ENCODE data around the gene FRMD4A. TPM values are rescaled to one million over a fixed set of nuclear protein-coding genes. Genes with fewer than 3 reads are reported as not detected.

The FRMD4A gene
- total RNA-seq, 4 donors from 2014 or later: 27.5 to 40.4 (median 33.0) TPM

DNA sequence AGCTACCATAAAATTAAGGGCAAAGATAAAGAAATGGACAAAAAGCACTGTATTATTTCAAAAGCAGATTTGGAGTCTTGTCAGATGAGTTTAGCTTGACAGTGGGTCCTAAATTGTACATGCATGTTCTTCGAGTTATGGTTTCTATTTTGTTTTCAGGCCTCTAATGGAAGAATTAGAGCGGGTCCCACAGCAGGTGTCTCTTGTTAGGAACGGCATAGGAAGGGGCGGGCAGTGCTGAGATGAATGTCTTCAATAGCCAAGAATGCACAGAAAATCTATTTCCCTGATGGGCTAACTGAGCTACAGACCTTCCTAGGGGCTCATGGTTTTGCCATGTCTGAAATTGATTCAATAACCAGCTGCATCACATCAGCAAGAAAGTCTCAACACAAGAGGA is 304.4 kb downstream of the FRMD4A start:
- DNase-seq (ENCODE audit: low spot score in 2 of 2): no peak
- intact Hi-C loops (cut with DNase I; ENCODE audit: low total_unique reads): no loop called here
- no peak overlapping the region for H3K4me3 ChIP-seq (ENCODE audit: low read depth, poor library complexity, severe bottlenecking)
- no peak for TF ChIP-seq POLR2A (IDR thresholded peaks at IDR 0.05)
- 87 to 89% methylated on average over 4 of the region's 4 CpGs for WGBS, 2 donors

DNA sequence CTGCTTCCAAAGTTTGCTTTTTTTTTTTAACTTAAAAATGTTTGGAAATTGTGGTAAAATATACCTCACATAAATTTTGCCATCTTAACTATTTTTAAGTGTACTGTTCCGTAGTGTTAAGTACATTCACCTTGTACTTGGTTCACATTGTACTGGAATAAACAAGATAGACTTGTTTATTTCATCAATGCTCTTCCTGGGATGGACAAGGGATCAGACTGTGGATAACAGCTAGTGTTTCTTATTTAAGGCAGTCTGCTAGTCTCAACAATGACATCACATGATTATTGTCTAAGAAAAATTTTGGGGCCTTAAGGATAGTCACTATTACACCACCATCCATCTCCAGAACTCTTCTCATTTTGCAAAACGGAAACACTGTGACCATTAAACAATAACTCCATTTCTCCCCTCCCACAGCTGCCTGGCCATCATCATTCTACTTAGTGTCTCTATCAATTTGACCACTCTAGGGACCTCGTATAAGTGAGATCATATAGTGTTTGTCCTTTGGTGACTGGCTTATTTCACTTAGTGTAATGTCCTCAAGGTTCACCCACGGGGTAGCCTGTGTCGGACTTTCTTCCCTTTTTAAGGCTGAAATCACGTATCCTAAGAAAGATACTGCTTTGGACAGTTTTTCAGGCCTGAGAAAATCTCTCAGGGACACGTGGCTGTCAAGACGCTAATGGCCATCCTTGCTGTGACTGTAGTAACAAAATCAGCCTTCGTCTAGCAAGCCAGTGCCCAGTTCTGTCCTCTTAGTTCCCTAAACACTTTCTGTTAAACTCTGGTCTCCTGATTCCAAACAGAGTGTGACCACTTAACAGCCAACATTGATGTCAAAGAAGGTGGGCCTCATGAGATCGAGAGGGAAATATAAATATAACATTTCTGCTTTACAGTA is 305.2 kb downstream of the FRMD4A start:
- intact Hi-C loops (cut with DNase I; ENCODE audit: low total_unique reads): no loop called here
- TF ChIP-seq, protein P1, sequence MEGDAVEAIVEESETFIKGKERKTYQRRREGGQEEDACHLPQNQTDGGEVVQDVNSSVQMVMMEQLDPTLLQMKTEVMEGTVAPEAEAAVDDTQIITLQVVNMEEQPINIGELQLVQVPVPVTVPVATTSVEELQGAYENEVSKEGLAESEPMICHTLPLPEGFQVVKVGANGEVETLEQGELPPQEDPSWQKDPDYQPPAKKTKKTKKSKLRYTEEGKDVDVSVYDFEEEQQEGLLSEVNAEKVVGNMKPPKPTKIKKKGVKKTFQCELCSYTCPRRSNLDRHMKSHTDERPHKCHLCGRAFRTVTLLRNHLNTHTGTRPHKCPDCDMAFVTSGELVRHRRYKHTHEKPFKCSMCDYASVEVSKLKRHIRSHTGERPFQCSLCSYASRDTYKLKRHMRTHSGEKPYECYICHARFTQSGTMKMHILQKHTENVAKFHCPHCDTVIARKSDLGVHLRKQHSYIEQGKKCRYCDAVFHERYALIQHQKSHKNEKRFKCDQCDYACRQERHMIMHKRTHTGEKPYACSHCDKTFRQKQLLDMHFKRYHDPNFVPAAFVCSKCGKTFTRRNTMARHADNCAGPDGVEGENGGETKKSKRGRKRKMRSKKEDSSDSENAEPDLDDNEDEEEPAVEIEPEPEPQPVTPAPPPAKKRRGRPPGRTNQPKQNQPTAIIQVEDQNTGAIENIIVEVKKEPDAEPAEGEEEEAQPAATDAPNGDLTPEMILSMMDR (IDR thresholded peaks at IDR 0.05): no peak
- TF ChIP-seq POLR2A (IDR thresholded peaks at IDR 0.05): no peak
- H3K4me3 ChIP-seq (ENCODE audit: low read depth, poor library complexity, severe bottlenecking): no peak overlapping the region
- 86 to 91% methylated on average over 10 of the region's 10 CpGs for WGBS, 2 donors
- DNase-seq (ENCODE audit: low spot score in 2 of 2): peak in 1 of 2 donors; percentile 65

DNA sequence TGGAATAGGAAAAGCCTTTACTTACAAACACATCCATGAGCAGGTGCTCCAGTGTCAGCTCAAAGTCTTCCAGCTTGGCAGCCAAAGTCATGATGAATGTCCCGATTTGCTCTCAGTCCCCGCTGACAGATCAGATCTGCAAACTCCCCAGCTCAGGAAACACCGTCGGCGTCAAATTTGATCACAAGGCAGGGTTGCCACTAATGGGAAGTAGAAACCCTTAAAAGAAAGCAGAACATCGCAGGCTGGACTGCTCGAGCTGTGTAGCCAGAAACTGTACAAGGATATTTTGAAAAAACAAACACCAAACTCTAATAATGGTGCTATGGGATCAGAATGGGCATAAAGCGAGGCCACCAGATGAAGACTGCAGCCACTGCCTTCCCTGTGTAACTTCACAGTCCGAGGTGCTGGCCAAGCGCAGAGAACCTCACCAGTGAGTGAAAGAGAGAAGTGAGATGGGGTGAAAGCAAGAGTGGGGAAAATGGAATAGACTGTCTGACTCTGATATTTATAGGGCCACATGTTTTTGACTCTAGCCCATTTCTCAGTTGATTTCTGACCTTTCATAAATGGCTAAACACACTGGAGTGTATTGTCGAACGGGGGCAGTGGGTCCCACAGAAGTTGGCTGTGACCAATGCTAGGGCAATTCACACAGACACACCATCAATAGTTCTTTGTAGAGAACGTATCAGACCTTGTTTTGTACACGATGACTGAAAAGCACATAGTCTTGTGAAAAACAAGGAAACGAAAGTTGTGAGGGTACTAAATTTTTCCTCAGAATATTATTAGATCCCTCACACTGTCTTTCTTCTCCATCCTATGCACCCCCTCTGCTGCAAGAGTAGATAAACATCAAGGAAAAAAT is 306.2 kb downstream of the FRMD4A start:
- TF ChIP-seq, protein P1 (IDR thresholded peaks at IDR 0.05): no peak
- no peak for TF ChIP-seq POLR2A (IDR thresholded peaks at IDR 0.05)
- WGBS, 2 donors: 77 to 80% methylated on average over 15 of the region's 15 CpGs
- H3K4me3 ChIP-seq (ENCODE audit: low read depth, poor library complexity, severe bottlenecking): no peak overlapping the region
- intact Hi-C loops (cut with DNase I; ENCODE audit: low total_unique reads): no loop called here
- peak; percentile 46 to 87 for DNase-seq (ENCODE audit: low spot score in 2 of 2)

DNA sequence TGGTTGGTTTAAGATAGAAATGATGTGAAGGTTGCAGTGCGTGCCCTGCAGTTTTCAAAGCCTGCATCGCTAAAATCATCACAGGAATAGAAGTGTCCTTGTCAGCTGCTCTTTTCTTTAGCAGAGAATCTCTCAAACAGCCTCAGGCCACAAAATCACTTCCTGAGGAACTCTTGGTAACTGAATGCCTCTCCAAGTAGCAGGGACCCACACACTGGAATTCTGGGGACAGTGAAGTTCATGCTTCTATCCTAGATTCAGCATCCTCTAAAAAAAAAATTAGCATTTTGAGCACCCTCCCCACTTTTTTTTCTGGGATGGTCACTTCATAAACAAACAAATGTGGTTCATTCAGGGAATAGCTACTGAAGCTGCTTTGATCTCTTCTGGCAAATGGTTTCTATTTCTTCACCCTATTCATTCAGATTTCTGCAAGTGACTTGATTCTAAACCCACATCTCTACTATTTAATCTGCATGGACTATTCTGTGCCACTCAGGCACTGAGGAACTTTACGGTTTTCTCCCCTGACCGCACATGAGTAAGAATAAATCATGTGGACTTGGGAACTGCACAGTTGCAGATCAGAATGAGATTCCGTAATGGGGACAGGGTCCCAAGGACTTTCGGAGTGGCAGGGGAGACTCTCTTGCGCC is 306.9 kb downstream of the FRMD4A start:
- TF ChIP-seq, protein P1 (IDR thresholded peaks at IDR 0.05): no peak
- TF ChIP-seq POLR2A (IDR thresholded peaks at IDR 0.05): no peak
- whole genome bisulfite sequencing, 2 donors: 65 to 78% methylated on average over 7 of the region's 7 CpGs
- intact Hi-C loops (cut with DNase I; ENCODE audit: low total_unique reads): no loop called here
- no peak for DNase-seq (ENCODE audit: low spot score in 2 of 2)
- H3K4me3 ChIP-seq (ENCODE audit: low read depth, poor library complexity, severe bottlenecking): no peak overlapping the region

- H3K4me3 ChIP-seq (ENCODE audit: low read depth, poor library complexity, severe bottlenecking): no peak overlapping the region
- peak in 1 of 2 donors; percentile 81 for DNase-seq (ENCODE audit: low spot score in 2 of 2)
- TF ChIP-seq, protein P1 (IDR thresholded peaks at IDR 0.05): no peak
- TF ChIP-seq POLR2A (IDR thresholded peaks at IDR 0.05): no peak
- WGBS, 2 donors: 41 to 60% methylated on average over 17 of the region's 17 CpGs
- intact Hi-C loops (cut with DNase I; ENCODE audit: low total_unique reads): no loop called here
These were observed 307.6 kb downstream of the FRMD4A start for GRCh38 chr10:14022954-14023672.
